Keratinocyte (primary cell): ENCODE data around the gene ADIPOR2. TPM values are rescaled to one million over a fixed set of nuclear protein-coding genes. Genes with fewer than 3 reads are reported as not detected.

Experiments
- DNase-seq: peaks from one replicate; pipeline ENCODE4 v3.0.0-alpha.2; 2011; ENCODE audit warnings: low read depth, missing footprints, low spot score
- FAIRE-seq: peaks from 2 replicates; lab custom pipeline; 2011; peaks lifted over from hg19 to GRCh38; lab: Jason Lieb, UNC
- H2AFZ ChIP-seq: 2 replicates; pipeline ENCODE4 v1.6.0; 2012; ENCODE audit warnings: low read length, control low read depth, inconsistent platforms; ENCODE audit not compliant: control insufficient read depth
- H3K27ac ChIP-seq: 2 replicates; pipeline ENCODE4 v1.5.1; 2011; ENCODE audit warnings: low read length; ENCODE audit not compliant: control insufficient read depth, insufficient read depth
- H3K27me3 ChIP-seq: 3 replicates; pipeline ENCODE4 v1.6.0; 2011; ENCODE audit warnings: low read length; ENCODE audit not compliant: control insufficient read depth, insufficient read depth; ENCODE audit errors: extremely low read depth
- H3K36me3 ChIP-seq, 2 experiments: 2 replicates in 1 of 2; 3 replicates in 1 of 2; pipeline ENCODE4 v1.5.1; 2011; ENCODE audit warnings: low read length in 2 of 2, mild to moderate bottlenecking in 1 of 2; ENCODE audit not compliant: control insufficient read depth in 2 of 2, insufficient read depth in 2 of 2; ENCODE audit errors: extremely low read depth in 1 of 2
- H3K4me1 ChIP-seq: 3 replicates; pipeline ENCODE4 v1.5.1; 2011; ENCODE audit warnings: low read length; ENCODE audit not compliant: control insufficient read depth, insufficient read depth; ENCODE audit errors: extremely low read depth
- H3K4me2 ChIP-seq: 3 replicates; pipeline ENCODE4 v1.6.0; 2011; ENCODE audit warnings: low read depth, low read length; ENCODE audit not compliant: control insufficient read depth, insufficient read depth; ENCODE audit errors: extremely low read depth
- H3K4me3 ChIP-seq, 3 experiments: fragments of 200-600 bp in 1 of 3; sonication (generic) in 1 of 3; 2 replicates in 2 of 3; 3 replicates in 1 of 3; pipeline ENCODE4 v1.5.1; 2011 to 2016; ENCODE audit warnings: low read length in 3 of 3, mild to moderate bottlenecking in 3 of 3, control low read depth in 2 of 3, inconsistent platforms in 1 of 3, low read depth in 1 of 3, mixed read lengths in 1 of 3, mixed run types in 1 of 3, moderate library complexity in 1 of 3; ENCODE audit not compliant: control insufficient read depth in 2 of 3, insufficient read depth in 2 of 3; ENCODE audit errors: extremely low read depth in 1 of 3
- H3K79me2 ChIP-seq: 2 replicates; pipeline ENCODE4 v1.6.0; 2012; ENCODE audit warnings: low read length; ENCODE audit not compliant: control insufficient read depth, insufficient read depth
- H3K9ac ChIP-seq: 3 replicates; pipeline ENCODE4 v1.6.0; 2011; ENCODE audit warnings: low read length; ENCODE audit not compliant: control insufficient read depth, insufficient read depth; ENCODE audit errors: extremely low read depth
- H3K9me1 ChIP-seq: 3 replicates; pipeline ENCODE4 v1.6.0; 2011; ENCODE audit warnings: low read length; ENCODE audit not compliant: control insufficient read depth, insufficient read depth; ENCODE audit errors: extremely low read depth
- H3K9me3 ChIP-seq: 2 replicates; pipeline ENCODE4 v1.5.1; 2012; ENCODE audit warnings: low read depth, low read length; ENCODE audit not compliant: control insufficient read depth
- H4K20me1 ChIP-seq: 3 replicates; pipeline ENCODE4 v1.6.0; 2011; ENCODE audit warnings: low read length; ENCODE audit not compliant: control insufficient read depth, insufficient read depth; ENCODE audit errors: extremely low read depth
- CTCF ChIP-seq, 3 experiments: IDR thresholded peaks in 1 of 3; conservative IDR thresholded peaks in 1 of 3; optimal IDR thresholded peaks in 1 of 3; 2 replicates in 2 of 3; 3 replicates in 1 of 3; pipeline versions ENCODE3 to v1.5.1; 2011; ENCODE audit warnings: low read length in 3 of 3, mild to moderate bottlenecking in 3 of 3, moderate library complexity in 2 of 3, control low read depth in 1 of 3, inconsistent platforms in 1 of 3; ENCODE audit not compliant: insufficient read depth in 2 of 3; ENCODE audit errors: extremely low read depth in 1 of 3
- EZH2 ChIP-seq: IDR thresholded peaks from one replicate; pipeline ENCODE4 v1.6.1; 2012; ENCODE audit warnings: inconsistent platforms, mild to moderate bottlenecking, low read length, moderate library complexity
- dilution Hi-C: fragments of 300-500 bp; cut with MboI; formaldehyde crosslinking; loops from one replicate; pipeline ENCODE4 v1.7.0; 2020; ENCODE audit warnings: low sequenced_read_pairs; ENCODE audit not compliant: extremely low pct_ligation_motif_present
- polyA plus RNA-seq, 5 experiments: library from polyadenylated mRNA; depleted of rRNA in 3 of 5; stranded (reverse) in 3 of 5; stranded (forward) in 1 of 5; unstranded in 1 of 5; fragments of >200 nt; gene quantifications; 1 replicate in 1 of 5; 2 replicates in 3 of 5; 3 replicates in 1 of 5; pipeline versions ENCODE4 v1.2.1 to v1.2.3, GENCODE V29; 2011 to 2012; ENCODE audit warnings: missing spikeins in 2 of 5, low read depth in 1 of 5, low replicate concordance in 1 of 5

ADIPOR2 gene
- polyA plus RNA-seq, 1 donor (not counting 4 experiments of a cell fraction or from before 2014, with no cell fraction given) = 59.4 TPM

- H3K27me3 ChIP-seq = no peaks in the 10 kb centered on the region
- no peaks in the 10 kb centered on the region for H3K9me1 ChIP-seq
- H4K20me1 ChIP-seq = peaks cover 5% of the 10 kb centered on the region
- no peak overlapping the region for H2AFZ ChIP-seq
- FAIRE-seq = no peak
- H3K4me2 ChIP-seq = no peak overlapping the region
- no peaks in the 10 kb centered on the region for H3K36me3 ChIP-seq
- H3K9ac ChIP-seq = no peak overlapping the region
- H3K4me1 ChIP-seq = no peaks in the 10 kb centered on the region
- no peaks in the 10 kb centered on the region for H3K9me3 ChIP-seq
- dilution Hi-C loops = no loop called here
- TF ChIP-seq EZH2 = no peak
- no peak for TF ChIP-seq CTCF (optimal IDR thresholded peaks at IDR 0.05 in 1 of 3, IDR thresholded peaks at IDR 0.05 in 1 of 3, conservative IDR thresholded peaks at IDR 0.05 in 1 of 3; ENCODE audit: extremely low read depth in 1 of 3, insufficient read depth in 2 of 3, low read length in 3 of 3)
- H3K79me2 ChIP-seq = peaks cover 92% of the 10 kb centered on the region
- no peak for DNase-seq
- H3K4me3 ChIP-seq = no peak overlapping the region
- H3K27ac ChIP-seq = no peak overlapping the region
These were observed 15.1 kb downstream of the ADIPOR2 start for GRCh38 chr12:1705774-1706631.

GRCh38 chr12:1706632-1706980 lies 15.7 kb downstream of the ADIPOR2 start:
- dilution Hi-C loops = no loop called here
- Histone ChIP-seq H3K27me3 (no peaks in the 10 kb centered on the region), H4K20me1 (peaks cover 5% of the 10 kb centered on the region), H3K9me1 (no peaks in the 10 kb centered on the region), H3K36me3 (no peaks in the 10 kb centered on the region), H2AFZ (no peak overlapping the region), H3K4me1 (no peaks in the 10 kb centered on the region), H3K4me2 (no peak overlapping the region), H3K79me2 (peaks cover 92% of the 10 kb centered on the region), H3K4me3 (no peak overlapping the region), H3K9ac (no peak overlapping the region), H3K9me3 (no peaks in the 10 kb centered on the region), H3K27ac (no peak overlapping the region)
- FAIRE-seq (peak; percentile 29), DNase-seq (no peak)
- TF ChIP-seq EZH2 = no peak
- no peak for TF ChIP-seq CTCF (optimal IDR thresholded peaks at IDR 0.05 in 1 of 3, IDR thresholded peaks at IDR 0.05 in 1 of 3, conservative IDR thresholded peaks at IDR 0.05 in 1 of 3; ENCODE audit: extremely low read depth in 1 of 3, insufficient read depth in 2 of 3, low read length in 3 of 3)
